Measurements from ENCODE around the gene GARS1. TPM values are rescaled to one million over a fixed set of nuclear protein-coding genes. Genes with fewer than 3 reads are reported as not detected.

The GARS1 gene
- total and polyA plus RNA-seq, 8 donors: 71.2 to 131 (median 78.8) TPM

DNA sequence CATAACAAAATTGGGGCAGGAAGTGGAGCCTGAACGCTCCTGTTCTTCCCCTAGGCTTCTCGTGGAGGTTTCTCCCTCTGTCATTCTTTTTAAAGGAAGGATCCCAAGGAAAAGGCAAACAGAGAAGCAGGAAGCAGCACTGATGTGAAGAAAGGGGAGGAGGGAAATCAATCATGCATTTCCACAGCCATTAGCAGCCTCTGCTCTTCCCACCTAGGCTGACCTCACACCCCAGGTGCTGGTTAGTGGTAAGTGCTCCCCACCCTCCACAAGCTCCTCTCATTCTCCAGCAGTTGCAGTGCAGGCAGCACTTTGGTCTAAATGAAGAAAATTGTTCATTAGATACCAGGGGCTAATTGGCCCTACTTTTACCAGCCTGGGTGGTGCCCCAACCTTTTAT, 85.0 kb downstream of the GARS1 start:
- TF ChIP-seq, protein P1, sequence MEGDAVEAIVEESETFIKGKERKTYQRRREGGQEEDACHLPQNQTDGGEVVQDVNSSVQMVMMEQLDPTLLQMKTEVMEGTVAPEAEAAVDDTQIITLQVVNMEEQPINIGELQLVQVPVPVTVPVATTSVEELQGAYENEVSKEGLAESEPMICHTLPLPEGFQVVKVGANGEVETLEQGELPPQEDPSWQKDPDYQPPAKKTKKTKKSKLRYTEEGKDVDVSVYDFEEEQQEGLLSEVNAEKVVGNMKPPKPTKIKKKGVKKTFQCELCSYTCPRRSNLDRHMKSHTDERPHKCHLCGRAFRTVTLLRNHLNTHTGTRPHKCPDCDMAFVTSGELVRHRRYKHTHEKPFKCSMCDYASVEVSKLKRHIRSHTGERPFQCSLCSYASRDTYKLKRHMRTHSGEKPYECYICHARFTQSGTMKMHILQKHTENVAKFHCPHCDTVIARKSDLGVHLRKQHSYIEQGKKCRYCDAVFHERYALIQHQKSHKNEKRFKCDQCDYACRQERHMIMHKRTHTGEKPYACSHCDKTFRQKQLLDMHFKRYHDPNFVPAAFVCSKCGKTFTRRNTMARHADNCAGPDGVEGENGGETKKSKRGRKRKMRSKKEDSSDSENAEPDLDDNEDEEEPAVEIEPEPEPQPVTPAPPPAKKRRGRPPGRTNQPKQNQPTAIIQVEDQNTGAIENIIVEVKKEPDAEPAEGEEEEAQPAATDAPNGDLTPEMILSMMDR (IDR thresholded peaks at IDR 0.05): no peak
- intact Hi-C loops (cut with DNase I): no loop called here
- Histone ChIP-seq H3K36me3 (no peaks in the 10 kb centered on the region), H3K4me1 (peaks cover 12 to 13% of the 10 kb centered on the region in 2 donors), H3K4me3 (no peak overlapping the region), H3K9me3 (no peaks in the 10 kb centered on the region), H3K27me3 (peaks cover 44 to 84% of the 10 kb centered on the region in 2 donors), H3K27ac (no peak overlapping the region)
- ATAC-seq: no peak
- no peak for DNase-seq

GRCh38 chr7:30681331-30681797, 86.7 kb downstream of the GARS1 start:
- H3K4me3 ChIP-seq: peak overlapping the region; percentile 21 to 38
- H3K27ac ChIP-seq: no peak overlapping the region
- peaks cover 12 to 13% of the 10 kb centered on the region in 2 donors for H3K4me1 ChIP-seq
- H3K9me3 ChIP-seq: no peaks in the 10 kb centered on the region
- ATAC-seq: no peak
- TF ChIP-seq, protein P1 (IDR thresholded peaks at IDR 0.05): no peak
- DNase-seq: no peak
- intact Hi-C loops (cut with DNase I): no loop called here
- H3K36me3 ChIP-seq: no peaks in the 10 kb centered on the region
- peaks cover 44 to 81% of the 10 kb centered on the region in 2 donors for H3K27me3 ChIP-seq

DNA sequence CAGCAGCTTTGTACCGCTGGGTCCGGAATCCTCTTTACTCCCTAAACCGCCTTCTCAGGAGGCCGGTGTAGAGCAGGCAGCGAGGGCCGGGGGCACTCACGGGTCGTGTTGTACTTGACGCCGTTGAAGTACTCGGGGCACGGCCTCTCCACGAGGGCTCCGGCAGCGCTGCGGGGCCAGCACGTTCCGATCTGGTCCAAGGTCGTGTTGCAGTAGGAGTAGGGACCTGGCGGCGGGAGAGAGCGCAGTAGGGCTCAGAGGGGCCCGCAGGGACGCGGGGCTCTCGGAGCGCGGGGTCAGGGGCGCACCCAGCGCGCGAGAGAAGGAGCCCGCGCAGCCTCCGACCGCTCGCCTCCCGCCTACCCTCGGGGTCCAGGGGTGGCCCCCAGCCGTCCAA, 87.1 kb downstream of the GARS1 start:
- peak in 1 of 4 donors; percentile 18 for DNase-seq
- peak; percentile 49 for ATAC-seq
- peaks cover 44 to 76% of the 10 kb centered on the region in 2 donors for H3K27me3 ChIP-seq

DNA sequence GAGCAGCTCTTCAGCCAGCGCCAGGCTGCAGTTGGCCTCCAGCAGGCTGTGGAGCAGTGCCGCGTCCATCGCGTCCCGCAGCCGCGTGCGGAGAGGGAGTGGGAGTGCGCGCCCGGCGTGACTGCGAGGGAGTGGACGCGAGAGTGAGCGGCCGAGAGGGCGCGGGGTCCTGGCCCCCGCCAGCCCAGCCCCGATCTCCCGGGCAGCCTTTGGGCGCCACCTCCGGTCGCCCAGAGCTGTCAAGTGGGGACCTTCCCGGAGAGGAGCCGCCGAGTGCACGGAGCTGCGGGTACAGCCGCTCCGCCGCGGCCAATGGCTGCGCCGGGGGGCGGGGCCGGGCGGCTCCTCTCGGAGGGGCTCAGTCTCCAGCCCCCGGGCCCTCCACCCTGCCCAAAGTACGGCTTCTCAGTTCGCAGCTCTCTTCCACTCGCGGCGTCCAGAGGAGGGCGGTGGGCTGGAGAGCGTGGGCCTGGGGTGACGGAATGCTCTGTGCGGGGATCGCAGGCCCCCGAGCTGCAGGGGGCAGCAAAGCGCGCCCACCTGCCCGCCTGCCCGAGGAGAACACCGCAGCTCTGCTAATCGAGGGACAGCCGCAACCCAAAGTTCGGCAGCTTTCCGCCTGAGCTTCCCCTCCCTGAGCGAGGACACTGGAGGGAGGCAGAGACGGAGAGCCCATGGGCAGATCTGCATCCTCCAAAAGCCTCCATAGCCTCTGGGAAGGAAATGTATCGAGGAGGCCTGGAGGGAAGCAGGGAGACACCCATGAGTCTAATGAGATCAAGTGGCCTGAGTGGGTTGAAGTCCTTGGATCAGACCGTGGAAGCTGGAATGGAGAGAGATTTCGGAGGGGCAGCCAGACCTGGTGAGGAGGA, 87.8 kb downstream of the GARS1 start, which contains the start of gene CRHR2:
Gene CRHR2, minus strand, starts transcription at position 245 of the 872 bp plus-strand sequence. Its CDS starts 176 bp downstream, at position 69.
- H3K27ac ChIP-seq: no peak within 1 kb of the TSS
- H3K4me1 ChIP-seq: peaks cover 12 to 13% of the 10 kb centered on the region in 2 donors
- H3K36me3 ChIP-seq: no peaks in the 10 kb centered on the region
- H3K9me3 ChIP-seq: no peaks in the 10 kb centered on the region
- ATAC-seq: peak; percentile 83
- H3K4me3 ChIP-seq: peak within 1 kb of the TSS; percentile 21 to 38
- TF ChIP-seq, protein P1 (IDR thresholded peaks at IDR 0.05): no peak
- H3K27me3 ChIP-seq: peaks cover 44 to 74% of the 10 kb centered on the region in 2 donors
- intact Hi-C loops (cut with DNase I): no loop called here
- peak in 1 of 4 donors; percentile 30 for DNase-seq

More for the DNA sequence above, 87.1 kb downstream of the GARS1 start:
- Histone ChIP-seq H3K27ac (no peak overlapping the region), H3K4me3 (peak overlapping the region; percentile 21 to 38), H3K9me3 (no peaks in the 10 kb centered on the region), H3K4me1 (peaks cover 12 to 13% of the 10 kb centered on the region in 2 donors), H3K36me3 (no peaks in the 10 kb centered on the region)
- intact Hi-C loops (cut with DNase I): no loop called here
- TF ChIP-seq, protein P1 (IDR thresholded peaks at IDR 0.05): no peak

DNA sequence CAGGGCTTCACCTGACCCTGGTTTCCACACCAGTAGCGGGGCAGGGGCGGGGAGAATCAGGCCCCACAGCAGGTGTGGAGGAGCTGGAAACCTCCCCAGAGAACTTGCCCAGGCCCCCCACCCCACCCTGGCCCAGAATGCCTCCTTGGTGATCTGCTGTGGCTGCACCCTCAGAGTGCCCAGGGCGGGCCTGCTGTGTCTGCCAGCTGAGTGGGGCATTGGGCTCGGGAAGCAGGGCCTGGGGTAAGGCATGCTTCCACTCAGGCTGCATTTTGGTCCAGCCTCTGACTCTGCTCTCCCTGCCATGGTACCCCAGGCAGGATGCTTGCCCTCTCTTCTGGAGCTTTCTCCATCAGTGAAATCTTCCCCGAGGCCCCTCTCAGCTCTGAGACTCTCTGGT, 88.6 kb downstream of the GARS1 start:
- H3K4me3 ChIP-seq: no peak overlapping the region
- TF ChIP-seq, protein P1 (IDR thresholded peaks at IDR 0.05): no peak

More for the DNA sequence above, 88.6 kb downstream of the GARS1 start:
- intact Hi-C loops (cut with DNase I): no loop called here
- ATAC-seq (no peak), DNase-seq (no peak)
- Histone ChIP-seq H3K36me3 (no peaks in the 10 kb centered on the region), H3K27ac (no peak overlapping the region), H3K4me1 (peaks cover 12 to 13% of the 10 kb centered on the region in 2 donors), H3K9me3 (no peaks in the 10 kb centered on the region), H3K27me3 (peaks cover 44 to 65% of the 10 kb centered on the region in 2 donors)

All from left lung (tissue), 10 donors.